Psoas muscle (tissue), 8 donors: ENCODE measurements around the gene PCGF5. TPM values are rescaled to one million over a fixed set of nuclear protein-coding genes. Genes with fewer than 3 reads are reported as not detected.

Source experiments
- ATAC-seq, 4 donors: fragments of 200-7000 bp; cut with Tn5 transposase; one replicate each; pipeline ENCODE4 v1.9.1; 2020; ENCODE audit warnings: moderate library complexity in 3 of 4, mild to moderate bottlenecking in 2 of 4
- DNase-seq, 2 donors: peaks; one replicate each; pipeline ENCODE4 v3.0.0-alpha.2; 2020
- H3K27ac ChIP-seq: fragments of 200-600 bp; one replicate; pipeline ENCODE4 v1.8.0; 2022
- H3K27me3 ChIP-seq, 3 donors: fragments of 200-600 bp in 1 of 3; one replicate each; pipeline versions ENCODE4 v1.6.1 to v1.8.0; 2013 to 2022; ENCODE audit warnings: low read length in 2 of 3, mild to moderate bottlenecking in 2 of 3, moderate library complexity in 1 of 3; ENCODE audit not compliant: insufficient read depth in 3 of 3
- H3K36me3 ChIP-seq, 2 donors: fragments of 200-600 bp in 1 of 2; one replicate each; pipeline versions ENCODE4 v1.6.1 to v1.8.0; 2013 to 2022; ENCODE audit warnings: low read depth in 1 of 2, mild to moderate bottlenecking in 1 of 2, moderate library complexity in 1 of 2; ENCODE audit not compliant: insufficient read depth in 1 of 2
- H3K4me1 ChIP-seq: fragments of 200-600 bp; one replicate; pipeline ENCODE4 v1.8.0; 2022
- H3K4me3 ChIP-seq: fragments of 200-600 bp; one replicate; pipeline ENCODE4 v1.8.0; 2022; ENCODE audit warnings: mild to moderate bottlenecking
- H3K9me3 ChIP-seq: fragments of 200-600 bp; one replicate; pipeline ENCODE4 v1.8.0; 2022
- CTCF ChIP-seq: fragments of 200-600 bp; IDR thresholded peaks from one replicate; pipeline ENCODE4 v1.8.0; 2022; ENCODE audit warnings: antibody characterized with exemption
- WGBS, 3 donors: extraction: QIAGEN DNeasy Blood & Tissue Kit; methylation state at CpG; one replicate each; pipeline versions ENCODE4 v1.1.6 to v1.1.7; 2013; 5-methylcytosine and 5-hydroxymethylcytosine counted together
- intact Hi-C, 2 donors: fragments of 100-400 bp; cut with DNase I; formaldehyde crosslinking; loops; one replicate each; pipeline versions ENCODE4 v1.11.0 to v1.14.2; 2022
- polyA plus RNA-seq, 3 donors: library from polyadenylated mRNA; stranded (reverse); fragments of 200-250 nt; gene quantifications; one replicate each; pipeline ENCODE4 v1.2.3, GENCODE V29; 2013
- total RNA-seq, 4 donors: library from RNA; stranded (reverse); fragmentation: NEBNext Ultra II Directional in 2 of 4; extraction: Animal tissue kit (Norgen Biotek cat#: 25700) in 2 of 4; gene quantifications; one replicate each; pipeline versions ENCODE4 v1.2.1 to v1.2.4, GENCODE V29; 2021 to 2023
- donor health status: healthy with polysubstance abuse.
- donor health status: DM: no; HTN: no; CAD: no; lungs with moderate emphysema.
- donor health status: Bipolar disorder and iron deficiency.
- donor health status: healthy.
- donor health status: DM: yes; HTN: yes; CAD: no.
- donor health status: DM: no; HTN: no; CAD: no.
- donor health status: DM: no; HTN: no; CAD: no.
- donor health status: DM: yes; HTN: yes; CAD: no.

The PCGF5 gene
- total and polyA plus RNA-seq, 7 donors = 30.3 to 126 (median 57.7) TPM

GRCh38 chr10:91309711-91310110 is 89.2 kb downstream of the PCGF5 start:
- no peaks in the 10 kb centered on the region for H3K9me3 ChIP-seq
- H3K36me3 ChIP-seq = no peaks in the 10 kb centered on the region
- no peak for TF ChIP-seq CTCF
- intact Hi-C loops = no loop called here
- WGBS, 3 donors = 91 to 92% (median 91%) methylated on average over 3 of the region's 3 CpGs
- no peak overlapping the region for H3K4me3 ChIP-seq
- ATAC-seq = no peak
- peaks cover 4% of the 10 kb centered on the region for H3K4me1 ChIP-seq
- H3K27me3 ChIP-seq = no peaks in the 10 kb centered on the region
- no peak for DNase-seq
- H3K27ac ChIP-seq = no peak overlapping the region

- no peaks in the 10 kb centered on the region for H3K27me3 ChIP-seq
- no peak overlapping the region for H3K27ac ChIP-seq
- no peak for ATAC-seq
- no peaks in the 10 kb centered on the region for H3K36me3 ChIP-seq
- no peaks in the 10 kb centered on the region for H3K9me3 ChIP-seq
- TF ChIP-seq CTCF = no peak
- no peak overlapping the region for H3K4me3 ChIP-seq
- no peak for DNase-seq
- intact Hi-C loops = no loop called here
- H3K4me1 ChIP-seq = peaks cover 4% of the 10 kb centered on the region
Observed at GRCh38 chr10:91311601-91312381, 91.3 kb downstream of the PCGF5 start.

- Histone ChIP-seq H3K36me3 (no peaks in the 10 kb centered on the region), H3K4me1 (peaks cover 4% of the 10 kb centered on the region), H3K9me3 (no peaks in the 10 kb centered on the region), H3K27ac (no peak overlapping the region), H3K27me3 (no peaks in the 10 kb centered on the region), H3K4me3 (no peak overlapping the region)
- ATAC-seq (no peak), DNase-seq (no peak)
- TF ChIP-seq CTCF = no peak
- intact Hi-C loops = no loop called here
- 91 to 94% (median 92%) methylated on average over 2 of the region's 2 CpGs for WGBS, 3 donors
Observed at GRCh38 chr10:91312382-91312733, 91.9 kb downstream of the PCGF5 start.

DNA sequence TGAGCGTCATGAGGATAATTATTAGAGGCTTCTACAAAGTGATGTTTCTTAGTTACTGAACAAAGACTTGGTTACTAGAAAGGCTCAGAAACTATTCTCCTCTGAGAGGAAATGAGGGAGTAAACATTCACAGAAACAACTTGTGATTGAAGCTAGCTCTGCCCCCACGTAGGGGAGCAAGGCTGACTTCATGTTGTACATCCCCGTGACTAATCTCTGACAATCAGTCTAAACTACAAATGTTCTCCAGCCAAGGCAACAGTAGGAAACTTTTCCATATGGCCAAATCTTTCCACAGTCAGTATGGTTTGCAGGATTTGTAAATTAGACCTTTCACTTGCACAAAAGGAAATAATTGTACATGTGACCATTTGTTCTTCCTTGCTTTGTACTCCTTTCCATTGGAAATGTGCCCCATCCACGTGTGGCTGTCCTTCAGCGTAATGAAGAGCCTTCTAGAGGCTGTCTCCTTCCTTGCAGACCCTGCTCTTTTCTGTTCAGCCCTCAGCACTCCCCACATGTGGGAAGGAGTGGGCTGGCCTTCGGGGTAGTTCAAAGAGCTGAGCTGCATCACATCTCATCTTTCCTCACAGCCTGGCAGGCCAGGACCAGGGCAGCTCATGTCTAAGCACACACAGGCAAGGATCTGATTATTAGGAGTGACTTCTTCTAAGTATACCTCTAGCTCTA is 93.5 kb downstream of the PCGF5 start:
- no peaks in the 10 kb centered on the region for H3K9me3 ChIP-seq
- H3K27ac ChIP-seq = no peak overlapping the region
- DNase-seq = no peak
- no peaks in the 10 kb centered on the region for H3K27me3 ChIP-seq
- H3K36me3 ChIP-seq = no peaks in the 10 kb centered on the region
- 49 to 60% (median 59%) methylated on average over 6 of the region's 6 CpGs for WGBS, 3 donors
- no peak overlapping the region for H3K4me3 ChIP-seq
- H3K4me1 ChIP-seq = peaks cover 4% of the 10 kb centered on the region
- no peak for ATAC-seq
- intact Hi-C loops = no loop called here
- no peak for TF ChIP-seq CTCF
